ENCODE results near the gene TLE3.

Gene TLE3

DNA sequence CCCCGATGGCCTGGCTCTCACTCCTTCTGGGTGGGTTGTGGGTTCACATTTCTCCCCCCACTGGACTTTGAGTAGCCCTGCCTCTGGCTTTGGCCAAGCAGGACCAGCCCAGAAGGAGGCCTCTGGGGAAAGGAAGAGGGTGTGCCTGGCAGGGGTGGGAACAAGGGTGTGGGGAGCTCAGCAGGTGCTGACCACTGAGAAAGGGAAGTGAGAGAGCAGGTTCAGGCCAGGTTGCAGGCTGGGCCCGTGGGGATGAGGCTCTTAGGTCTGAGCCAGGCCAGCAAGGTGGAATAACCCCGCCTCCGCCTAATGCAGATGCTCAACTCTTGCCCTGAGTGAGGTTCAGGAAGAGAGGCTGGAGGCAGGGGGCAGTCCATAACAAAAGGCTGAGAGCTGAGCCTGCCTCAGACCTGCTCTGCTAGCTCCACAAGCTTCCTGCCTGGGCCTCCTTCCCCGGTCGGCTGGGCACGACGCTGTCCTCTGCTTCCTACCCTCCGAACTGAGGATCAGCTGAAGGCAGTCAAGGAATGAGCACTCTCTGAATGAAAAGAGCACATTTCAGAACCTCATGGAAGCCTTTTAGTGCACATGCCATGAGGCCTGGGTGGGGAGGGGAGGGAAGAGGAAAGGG is 82.7 kb downstream of the TLE3 start:
- DNase-seq (ENCODE audit: insufficient read length, low spot score) (no peak), FAIRE-seq (no peak)

DNA sequence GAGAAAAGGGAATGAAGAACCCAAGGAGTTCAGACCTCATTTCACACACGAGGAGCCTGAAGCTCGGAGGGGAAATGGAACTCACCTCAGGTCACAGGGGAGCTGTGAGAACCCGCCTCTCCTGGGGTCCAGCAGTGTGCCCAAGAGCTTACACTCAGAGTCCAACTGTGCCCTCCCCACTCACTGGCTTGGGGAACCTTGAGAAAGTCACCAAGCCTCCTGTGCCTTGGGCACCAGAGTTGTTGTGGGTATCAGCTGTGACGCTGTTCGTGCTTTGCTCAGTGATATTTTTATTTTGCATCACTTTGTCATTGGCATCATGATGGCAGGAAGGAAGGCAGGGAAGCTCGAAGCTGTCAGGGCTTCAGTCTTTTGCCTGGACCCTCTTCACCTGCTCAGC is 83.4 kb downstream of the TLE3 start:
- FAIRE-seq (no peak), DNase-seq (ENCODE audit: insufficient read length, low spot score) (no peak)

DNA sequence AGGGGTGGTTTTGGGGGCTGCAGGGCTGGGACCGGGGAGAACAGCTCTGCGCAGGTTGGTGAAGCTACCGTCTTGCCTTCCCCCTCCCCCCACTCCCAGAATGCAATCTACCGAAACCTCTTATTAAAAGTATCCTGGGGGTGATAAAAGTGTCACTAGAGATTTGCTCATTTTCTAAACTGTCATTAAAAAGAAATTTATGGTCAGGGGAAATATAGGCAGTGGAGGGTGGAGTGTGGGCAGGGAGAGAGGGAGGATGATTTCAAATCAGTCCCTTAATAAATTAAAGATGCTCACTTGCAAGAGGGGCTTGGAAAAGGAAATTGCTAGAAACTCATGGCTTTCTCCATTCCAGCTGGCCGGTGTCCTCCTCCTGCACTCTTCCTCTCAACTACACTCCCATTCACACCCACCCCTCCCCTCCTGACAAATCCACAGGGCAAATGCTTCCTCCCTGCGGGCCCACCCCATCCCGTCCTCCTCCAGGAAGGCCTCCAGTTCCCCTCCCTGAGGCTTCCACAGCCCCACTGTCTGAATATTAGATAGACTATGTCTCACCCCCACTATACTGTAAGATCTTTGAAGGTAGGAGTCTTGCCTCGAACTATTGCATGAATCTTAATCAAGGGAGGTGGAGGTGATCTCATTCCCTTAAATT is 83.9 kb downstream of the TLE3 start:
- DNase-seq (ENCODE audit: insufficient read length, low spot score) (no peak), FAIRE-seq (no peak)

GRCh38 chr15:70012895-70013294 is 84.8 kb downstream of the TLE3 start:
- DNase-seq (ENCODE audit: insufficient read length, low spot score), result no peak
- FAIRE-seq, result no peak

- DNase-seq (ENCODE audit: insufficient read length, low spot score) (no peak), FAIRE-seq (no peak)
Measured at GRCh38 chr15:70008697-70009290, 88.9 kb downstream of the TLE3 start.

- no peak for DNase-seq (ENCODE audit: insufficient read length, low spot score)
- FAIRE-seq, result no peak
Measured at GRCh38 chr15:70006259-70007147, 91.2 kb downstream of the TLE3 start.

DNA sequence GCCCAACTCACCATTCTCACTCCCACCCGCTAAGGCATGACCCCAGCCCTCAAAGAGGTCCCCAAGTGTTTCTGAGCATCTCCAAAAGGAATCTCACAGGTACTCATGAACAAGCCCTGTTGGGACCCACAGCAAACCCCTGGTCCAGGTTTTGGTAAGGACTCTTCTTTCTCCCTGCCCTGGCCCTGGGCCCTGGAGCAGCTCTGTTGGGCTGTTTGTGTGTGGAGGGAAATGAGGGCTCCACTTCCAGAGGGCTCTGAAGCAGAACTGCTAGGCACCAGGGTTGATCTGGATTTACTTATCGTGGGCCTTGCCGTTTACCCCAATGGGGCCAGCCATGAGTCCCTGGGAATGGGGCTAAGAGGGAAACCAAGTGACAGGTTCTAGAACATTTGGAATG is 92.9 kb downstream of the TLE3 start:
- FAIRE-seq (no peak), DNase-seq (ENCODE audit: insufficient read length, low spot score) (no peak)

GRCh38 chr15:70002897-70003296 is 94.8 kb downstream of the TLE3 start:
- FAIRE-seq, result no peak
- no peak for DNase-seq (ENCODE audit: insufficient read length, low spot score)

GRCh38 chr15:70001859-70002258 is 95.9 kb downstream of the TLE3 start:
- FAIRE-seq, result no peak

DNA sequence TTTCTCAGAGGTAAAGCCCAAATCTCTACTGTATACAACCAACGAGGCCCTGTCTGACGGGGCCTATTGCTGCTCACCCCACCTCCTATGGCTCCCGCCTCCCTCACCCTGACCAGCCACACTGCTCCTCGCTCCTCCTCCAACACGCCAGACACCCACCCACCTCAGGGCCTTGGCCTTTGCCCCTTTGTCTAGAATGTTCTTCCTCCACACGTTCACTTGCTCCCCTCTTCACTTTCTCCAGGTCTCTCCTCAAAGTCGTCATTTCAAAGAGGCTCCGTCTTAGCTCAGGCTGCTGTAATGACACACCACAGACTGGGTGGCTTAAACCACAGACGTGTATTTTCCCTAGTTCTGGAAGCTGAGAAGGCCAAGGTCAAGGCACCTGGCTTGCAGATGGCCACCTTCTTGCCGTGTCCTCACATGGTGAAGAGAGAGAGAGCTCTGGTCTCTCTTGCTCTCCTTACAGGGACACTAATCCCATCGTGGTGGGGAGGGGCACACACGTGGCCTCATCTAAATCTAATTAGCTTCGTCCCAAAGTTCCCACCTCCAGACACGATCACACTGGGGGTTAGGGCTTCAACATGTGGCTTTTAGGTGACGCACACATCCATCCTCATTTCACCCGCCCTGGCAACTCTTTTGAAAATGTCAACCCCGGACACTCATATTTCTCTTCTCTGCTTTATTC is 98.2 kb downstream of the TLE3 start:
- FAIRE-seq (no peak), DNase-seq (ENCODE audit: insufficient read length, low spot score) (no peak)

More at GRCh38 chr15:70001859-70002258, 95.9 kb downstream of the TLE3 start:
- DNase-seq (ENCODE audit: insufficient read length, low spot score), result no peak

GRCh38 chr15:69998541-69999391 is 99.0 kb downstream of the TLE3 start:
- no peak for FAIRE-seq

DNA sequence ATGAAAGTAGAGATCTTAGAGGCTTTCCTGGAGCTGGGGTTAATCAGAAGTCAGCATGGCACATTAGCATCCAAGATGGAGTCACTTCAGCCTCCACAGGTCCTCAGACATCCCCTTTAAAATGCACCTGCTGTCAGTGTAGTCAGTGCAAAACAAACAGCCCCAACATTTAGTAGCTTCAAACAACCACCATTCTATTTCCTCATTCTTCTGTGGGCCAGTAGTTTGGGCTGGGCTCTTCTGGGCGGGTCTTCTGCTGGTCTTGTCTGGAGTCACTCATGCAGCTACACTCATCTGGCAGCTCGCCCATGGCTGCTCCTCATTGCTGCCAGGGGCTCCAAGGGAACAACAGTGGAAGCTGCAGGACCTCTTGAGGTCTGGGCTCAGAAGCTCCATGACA is 99.9 kb downstream of the TLE3 start:
- no peak for DNase-seq (ENCODE audit: insufficient read length, low spot score)

More at GRCh38 chr15:69998541-69999391, 99.0 kb downstream of the TLE3 start:
- no peak for DNase-seq (ENCODE audit: insufficient read length, low spot score)

More for the DNA sequence above, 99.9 kb downstream of the TLE3 start:
- no peak for FAIRE-seq

Data from HTR-8/SVneo (cell line).